GM12865 (cell line): ENCODE data around the gene KIF3B.
A peak's percentile ranks its signal among the peaks of the same experiment; 100 is the strongest.
"Not testable (repeated sequence)": the region's sequence is repeated elsewhere in the genome, so short reads cannot be mapped to it uniquely, and the experiment has no call there.

Experiments used
- DNase-seq: peaks from one replicate; pipeline ENCODE4 v3.0.0; 2010; ENCODE audit warnings: low read depth
- H3K4me3 ChIP-seq: 2 replicates; pipeline ENCODE4 v1.5.1; 2011; ENCODE audit warnings: mild to moderate bottlenecking, low read depth, low read length, control low read depth
- TF ChIP-seq, protein P1 (sequence below): IDR thresholded peaks from 2 replicates; pipeline ENCODE4 v1.5.1; 2011; ENCODE audit warnings: low read length, control low read depth, low read depth, inconsistent platforms; ENCODE audit not compliant: insufficient read depth; ENCODE audit errors: missing control alignments

The KIF3B gene

GRCh38 chr20:32248043-32248442 is 29.4 kb upstream of the KIF3B start:
- DNase-seq = no peak
- TF ChIP-seq, protein P1, sequence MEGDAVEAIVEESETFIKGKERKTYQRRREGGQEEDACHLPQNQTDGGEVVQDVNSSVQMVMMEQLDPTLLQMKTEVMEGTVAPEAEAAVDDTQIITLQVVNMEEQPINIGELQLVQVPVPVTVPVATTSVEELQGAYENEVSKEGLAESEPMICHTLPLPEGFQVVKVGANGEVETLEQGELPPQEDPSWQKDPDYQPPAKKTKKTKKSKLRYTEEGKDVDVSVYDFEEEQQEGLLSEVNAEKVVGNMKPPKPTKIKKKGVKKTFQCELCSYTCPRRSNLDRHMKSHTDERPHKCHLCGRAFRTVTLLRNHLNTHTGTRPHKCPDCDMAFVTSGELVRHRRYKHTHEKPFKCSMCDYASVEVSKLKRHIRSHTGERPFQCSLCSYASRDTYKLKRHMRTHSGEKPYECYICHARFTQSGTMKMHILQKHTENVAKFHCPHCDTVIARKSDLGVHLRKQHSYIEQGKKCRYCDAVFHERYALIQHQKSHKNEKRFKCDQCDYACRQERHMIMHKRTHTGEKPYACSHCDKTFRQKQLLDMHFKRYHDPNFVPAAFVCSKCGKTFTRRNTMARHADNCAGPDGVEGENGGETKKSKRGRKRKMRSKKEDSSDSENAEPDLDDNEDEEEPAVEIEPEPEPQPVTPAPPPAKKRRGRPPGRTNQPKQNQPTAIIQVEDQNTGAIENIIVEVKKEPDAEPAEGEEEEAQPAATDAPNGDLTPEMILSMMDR = no peak
- H3K4me3 ChIP-seq = no peak overlapping the region

DNA sequence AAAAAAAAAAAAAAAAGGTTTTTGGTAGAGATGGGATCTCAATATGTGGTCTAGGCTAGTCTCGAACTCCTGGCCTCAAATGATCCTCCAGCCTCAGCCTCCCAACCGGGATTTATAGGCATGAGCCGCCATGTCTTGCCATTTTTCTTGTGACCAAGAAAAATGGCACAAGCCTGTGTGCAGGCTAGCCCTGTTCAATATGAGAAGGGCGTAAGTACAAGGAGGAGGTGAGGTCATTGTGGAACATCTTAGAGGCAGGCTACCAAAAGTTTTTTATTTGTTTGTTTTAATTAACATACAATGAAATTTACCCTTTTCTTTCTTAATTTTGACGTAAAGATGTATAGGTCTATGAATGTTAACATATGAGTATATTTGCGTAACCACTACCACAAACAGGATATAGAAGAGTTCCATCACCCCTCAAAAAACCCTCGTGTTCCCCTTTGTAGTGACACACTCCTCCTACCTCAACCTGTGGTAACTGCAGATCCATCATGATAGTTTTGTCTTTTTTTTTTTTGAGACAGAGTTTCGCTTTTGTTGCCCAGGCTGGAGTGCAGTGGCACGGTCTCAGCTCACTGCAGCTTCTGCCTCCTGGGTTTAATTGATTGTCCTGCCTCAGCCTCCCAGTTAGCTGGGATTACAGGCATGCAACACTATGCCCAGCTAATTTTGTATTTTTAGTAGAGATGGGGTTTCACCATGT is 28.3 kb upstream of the KIF3B start:
- no peak overlapping the region for H3K4me3 ChIP-seq
- DNase-seq = no peak
- TF ChIP-seq, protein P1 = no peak

GRCh38 chr20:32251470-32251869 is 26.0 kb upstream of the KIF3B start:
- DNase-seq = no peak
- H3K4me3 ChIP-seq = no peak overlapping the region
- TF ChIP-seq, protein P1 = no peak

GRCh38 chr20:32252189-32252588 is 25.3 kb upstream of the KIF3B start:
- peak; percentile 22 for DNase-seq
- no peak overlapping the region for H3K4me3 ChIP-seq
- TF ChIP-seq, protein P1 = no peak

DNA sequence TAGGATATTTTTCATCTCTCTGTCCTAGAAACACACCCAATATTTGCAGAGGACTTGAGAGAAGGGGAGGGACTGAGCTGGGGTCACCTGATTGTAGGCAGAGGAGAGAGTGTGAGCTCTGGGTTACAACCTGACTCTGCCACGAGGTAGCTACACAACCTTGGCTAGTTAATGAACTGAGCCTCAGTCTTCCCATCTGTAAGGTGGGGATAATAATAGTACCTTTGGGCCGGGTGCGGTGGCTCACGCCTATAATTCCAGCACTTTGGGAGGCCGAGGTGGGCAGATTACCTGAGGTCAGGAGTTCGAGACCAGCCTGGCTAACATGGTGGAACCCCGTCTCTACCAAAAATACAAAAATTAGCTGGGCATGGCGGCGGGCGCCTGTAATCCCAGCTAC is 16.5 kb upstream of the KIF3B start:
- DNase-seq, H3K4me3 ChIP-seq: not testable (repeated sequence)

- TF ChIP-seq, protein P1 = no peak
- DNase-seq = no peak
- no peak overlapping the region for H3K4me3 ChIP-seq
Measured at GRCh38 chr20:32261644-32262043, 15.8 kb upstream of the KIF3B start.

DNA sequence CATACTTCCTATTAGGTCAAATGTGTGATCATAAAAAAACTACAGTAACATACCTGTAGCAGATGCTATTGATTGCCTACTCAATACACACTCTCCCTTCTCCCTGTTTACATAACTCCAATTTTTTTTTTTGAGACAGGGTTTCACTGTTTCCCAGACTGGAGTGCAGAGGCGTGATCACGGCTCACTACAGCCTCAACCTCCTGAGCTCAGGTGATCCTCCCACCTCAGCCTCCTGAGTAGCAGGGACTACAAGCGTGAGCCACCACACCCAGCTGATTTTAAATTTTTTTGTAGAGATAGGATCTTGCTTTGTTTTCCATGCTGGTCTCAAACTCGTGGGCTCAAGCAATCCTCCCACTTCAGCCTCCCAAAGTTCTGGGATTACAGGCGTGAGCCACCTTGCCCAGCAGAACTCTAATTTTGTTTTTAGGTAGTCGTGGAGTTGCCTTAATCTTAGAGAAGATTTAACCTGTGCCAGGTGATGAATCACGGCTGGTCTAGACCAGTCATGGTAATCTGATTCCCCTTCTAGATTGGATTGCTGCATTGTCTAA is 14.0 kb upstream of the KIF3B start:
- TF ChIP-seq, protein P1 = no peak
- no peak for DNase-seq
- no peak overlapping the region for H3K4me3 ChIP-seq
